Right ventricle myocardium superior (tissue), 1 donor: Measurements from ENCODE around the gene MLLT3. TPM values are rescaled to one million over a fixed set of nuclear protein-coding genes. Genes with fewer than 3 reads are reported as not detected.
"Not testable (repeated sequence)": the region's sequence is repeated elsewhere in the genome, so short reads cannot be mapped to it uniquely, and the experiment has no call there.

Experiments
- ATAC-seq: fragments of 200-7000 bp; cut with Tn5 transposase; one replicate; pipeline ENCODE4 v1.9.1; 2020; ENCODE audit warnings: mild to moderate bottlenecking; ENCODE audit not compliant: poor library complexity
- DNase-seq: peaks from one replicate; pipeline ENCODE4 v3.0.0-alpha.2; 2020
- intact Hi-C: fragments of 100-400 bp; cut with DNase I; formaldehyde crosslinking; loops from one replicate; pipeline ENCODE4 v1.11.2; 2022
- total RNA-seq: library from RNA; stranded (reverse); fragmentation: NEBNext Ultra II Directional; extraction: Animal tissue kit (Norgen Biotek cat#: 25700); gene quantifications from one replicate; pipeline ENCODE4 v1.2.1, GENCODE V29; 2021
- donor health status: DM: no; HTN: yes; CAD: no; lungs with severe emphysema.

Gene MLLT3
- total RNA-seq, 1 donor from 2014 or later = 11.4 TPM

- peak; percentile 41 for ATAC-seq
- peak; percentile 42 for DNase-seq
- intact Hi-C loops = no loop called here
These were observed 15.6 kb downstream of the MLLT3 start for GRCh38 chr9:20606652-20607051.

GRCh38 chr9:20604562-20604961, 17.7 kb downstream of the MLLT3 start:
- DNase-seq (no peak), ATAC-seq (peak; percentile 49)
- intact Hi-C loops = no loop called here

- no peak for ATAC-seq
- intact Hi-C loops = no loop called here
These were observed 18.6 kb downstream of the MLLT3 start for GRCh38 chr9:20603524-20604268.

GRCh38 chr9:20601292-20601691, 21.0 kb downstream of the MLLT3 start:
- no peak for ATAC-seq
- intact Hi-C loops = no loop called here
- no peak for DNase-seq

More at GRCh38 chr9:20603524-20604268, 18.6 kb downstream of the MLLT3 start:
- DNase-seq = no peak

GRCh38 chr9:20599195-20599594, 23.1 kb downstream of the MLLT3 start:
- DNase-seq (no peak), ATAC-seq (no peak)
- intact Hi-C loops = no loop called here

- intact Hi-C loops = no loop called here
- ATAC-seq = no peak
- no peak for DNase-seq
These were observed 23.9 kb downstream of the MLLT3 start for GRCh38 chr9:20598367-20598766.

- intact Hi-C loops = no loop called here
- DNase-seq (no peak), ATAC-seq (no peak)
These were observed 24.4 kb downstream of the MLLT3 start for GRCh38 chr9:20597862-20598261.

- intact Hi-C loops = no loop called here
- ATAC-seq (no peak), DNase-seq (no peak)
These were observed 27.7 kb downstream of the MLLT3 start for GRCh38 chr9:20594608-20595007.

GRCh38 chr9:20593537-20593936, 28.8 kb downstream of the MLLT3 start:
- no peak for DNase-seq
- ATAC-seq = no peak
- intact Hi-C loops = no loop called here

- intact Hi-C loops = no loop called here
These were observed 29.2 kb downstream of the MLLT3 start for GRCh38 chr9:20593105-20593504.

GRCh38 chr9:20592673-20593072, 29.6 kb downstream of the MLLT3 start:
- intact Hi-C loops = no loop called here
- no peak for ATAC-seq
- DNase-seq = no peak

More at GRCh38 chr9:20593105-20593504, 29.2 kb downstream of the MLLT3 start:
- no peak for ATAC-seq
- no peak for DNase-seq

- ATAC-seq (no peak), DNase-seq (no peak)
- intact Hi-C loops = no loop called here
These were observed 31.1 kb downstream of the MLLT3 start for GRCh38 chr9:20591223-20591622.

GRCh38 chr9:20584968-20585643, 37.2 kb downstream of the MLLT3 start:
- no peak for ATAC-seq
- intact Hi-C loops = no loop called here

GRCh38 chr9:20583088-20583487, 39.2 kb downstream of the MLLT3 start:
- DNase-seq, intact Hi-C loops, ATAC-seq: not testable (repeated sequence)

More at GRCh38 chr9:20584968-20585643, 37.2 kb downstream of the MLLT3 start:
- DNase-seq = no peak

GRCh38 chr9:20582150-20582549, 40.1 kb downstream of the MLLT3 start:
- intact Hi-C loops = no loop called here
- no peak for ATAC-seq
- DNase-seq = no peak

- no peak for DNase-seq
- intact Hi-C loops = no loop called here
- no peak for ATAC-seq
These were observed 41.6 kb downstream of the MLLT3 start for GRCh38 chr9:20580673-20581072.

- no peak for ATAC-seq
- intact Hi-C loops = no loop called here
- no peak for DNase-seq
These were observed 42.6 kb downstream of the MLLT3 start for GRCh38 chr9:20579524-20580314.

- intact Hi-C loops = no loop called here
- ATAC-seq (no peak), DNase-seq (no peak)
These were observed 49.3 kb downstream of the MLLT3 start for GRCh38 chr9:20573023-20573422.

GRCh38 chr9:20570756-20571155, 51.5 kb downstream of the MLLT3 start:
- DNase-seq (no peak), ATAC-seq (no peak)
- intact Hi-C loops = no loop called here
